K562 (cell line): ENCODE data around the gene KCNJ5. TPM values are rescaled to one million over a fixed set of nuclear protein-coding genes. Genes with fewer than 3 reads are reported as not detected.

Experiments
- ATAC-seq: fragments of 200-7000 bp; cut with Tn5 transposase; 3 replicates; pipeline ENCODE4 v1.9.1; 2020; ENCODE audit warnings: moderate library complexity
- BruUV-seq: library from RNA; stranded (reverse); fragments of 400-500 nt; replicated peaks from 2 replicates; lab custom pipeline; 2021; lab: Mats Ljungman, UMichigan
- CTCF ChIA-PET: fragments of 300-600 bp; formaldehyde crosslinking; extraction: SDS; loops from one replicate; lab custom pipeline; 2021; ENCODE audit warnings: low intra/inter-chr PET ratio; lab: Yijun Ruan, JAX
- POLR2A ChIA-PET: fragments of 300-600, 350-650 bp; sonication (Branson Sonifier 250); formaldehyde crosslinking; extraction: SDS; loops from one replicate; lab custom pipeline; 2021; ENCODE audit warnings: antibody characterized with exemption, inconsistent platforms; lab: Yijun Ruan, JAX
- DNase-seq, 4 experiments: peaks; one replicate each; pipeline versions ENCODE4 v3.0.0 to v3.0.0-alpha.2; 2011 to 2018; ENCODE audit warnings: low spot score in 3 of 4, mixed read lengths in 3 of 4; ENCODE audit errors: extremely low read depth in 1 of 4
- FAIRE-seq: peaks from 2 replicates; lab custom pipeline; 2011; peaks lifted over from hg19 to GRCh38; lab: Jason Lieb, UNC
- H2AFZ ChIP-seq: 2 replicates; pipeline ENCODE4 v1.6.0; 2011; ENCODE audit warnings: low read depth, low read length, control low read depth, inconsistent platforms
- H3K27ac ChIP-seq: fragments of 200-600 bp; 3 replicates; pipeline ENCODE4 v1.8.0; 2011; ENCODE audit warnings: low read depth, mild to moderate bottlenecking, control low read depth, inconsistent platforms, low read length, moderate library complexity, mixed read lengths; ENCODE audit errors: extremely low read depth
- H3K27me3 ChIP-seq, 2 experiments: fragments of 300-600 bp in 1 of 2; 2 replicates in 1 of 2; 3 replicates in 1 of 2; pipeline versions ENCODE4 v1.6.0 to v1.8.0; 2011; ENCODE audit warnings: inconsistent platforms in 2 of 2, low read length in 2 of 2, mild to moderate bottlenecking in 1 of 2, mixed read lengths in 1 of 2, moderate library complexity in 1 of 2; ENCODE audit not compliant: control insufficient read depth in 2 of 2, insufficient read depth in 2 of 2
- H3K36me3 ChIP-seq: fragments of 300-600 bp; 3 replicates; pipeline ENCODE4 v1.8.0; 2011; ENCODE audit warnings: mild to moderate bottlenecking, low read length, inconsistent platforms; ENCODE audit not compliant: control insufficient read depth, insufficient read depth
- H3K4me1 ChIP-seq, 2 experiments: fragments of 200-600 bp in 1 of 2; replicated peaks in 1 of 2; 2 replicates in 1 of 2; 3 replicates in 1 of 2; pipeline versions ENCODE4 v1.5.1 to v1.8.0; 2011; ENCODE audit warnings: inconsistent platforms in 2 of 2, low read length in 2 of 2, mild to moderate bottlenecking in 1 of 2, mixed read lengths in 1 of 2, moderate library complexity in 1 of 2; ENCODE audit not compliant: control insufficient read depth in 2 of 2, insufficient read depth in 2 of 2
- H3K4me2 ChIP-seq: 2 replicates; pipeline ENCODE4 v1.6.1; 2011; ENCODE audit warnings: low read length, control low read depth, inconsistent platforms, mixed read lengths; ENCODE audit not compliant: insufficient read depth
- H3K4me3 ChIP-seq: fragments of 200-600 bp; sonication (generic), shearing (Covaris generic); 2 replicates; pipeline ENCODE4 v1.5.1; 2016; ENCODE audit warnings: control low read depth, inconsistent platforms
- H3K79me2 ChIP-seq: fragments of 200-600 bp; 3 replicates; pipeline ENCODE4 v1.8.0; 2011; ENCODE audit warnings: low read length, inconsistent platforms; ENCODE audit not compliant: control insufficient read depth, insufficient read depth
- H3K9ac ChIP-seq, 2 experiments: 2 replicates each; pipeline versions ENCODE4 v1.6.0 to v1.6.1; 2011; ENCODE audit warnings: low read depth in 2 of 2, low read length in 2 of 2, control low read depth in 1 of 2, inconsistent platforms in 1 of 2, mild to moderate bottlenecking in 1 of 2, mixed read lengths in 1 of 2; ENCODE audit not compliant: insufficient read depth in 1 of 2
- H3K9me1 ChIP-seq: one replicate; pipeline ENCODE4 v1.6.0; 2011; ENCODE audit warnings: inconsistent platforms, mild to moderate bottlenecking, low read length, moderate library complexity; ENCODE audit not compliant: control insufficient read depth, insufficient read depth
- H3K9me3 ChIP-seq: replicated peaks from 2 replicates; pipeline ENCODE4 v1.5.1; 2011; ENCODE audit warnings: low read depth, low read length, inconsistent platforms; ENCODE audit not compliant: control insufficient read depth, insufficient read depth
- H4K20me1 ChIP-seq: replicated peaks from 2 replicates; pipeline ENCODE4 v1.6.1; 2011; ENCODE audit warnings: low read length, inconsistent platforms, mixed read lengths; ENCODE audit not compliant: control insufficient read depth, insufficient read depth
- CTCF ChIP-seq, 3 experiments: IDR thresholded peaks in 2 of 3; conservative IDR thresholded peaks in 1 of 3; 2 replicates each; pipeline ENCODE4 v1.5.1; 2011 to 2012; ENCODE audit warnings: low read length in 3 of 3, mild to moderate bottlenecking in 3 of 3, control low read depth in 2 of 3, improper control_type of control experiment in 1 of 3, inconsistent platforms in 1 of 3, low read depth in 1 of 3, mixed read lengths in 1 of 3, moderate library complexity in 1 of 3; ENCODE audit not compliant: insufficient read depth in 2 of 3
- CTCFL ChIP-seq: IDR thresholded peaks from 2 replicates; pipeline ENCODE4 v1.6.1; 2011; ENCODE audit warnings: borderline replicate concordance, low read depth, mild to moderate bottlenecking, moderate library complexity, low read length; ENCODE audit not compliant: insufficient read depth, poor library complexity, severe bottlenecking
- KLF16 ChIP-seq: IDR thresholded peaks from 2 replicates; pipeline ENCODE4 v1.6.1; 2016; ENCODE audit warnings: antibody characterized with exemption
- NRF1 ChIP-seq, 2 experiments: fragments of 450-650 bp; IDR thresholded peaks in 1 of 2; conservative IDR thresholded peaks in 1 of 2; 2 replicates each; pipeline ENCODE4 v1.6.1; 2014; ENCODE audit warnings: mild to moderate bottlenecking in 2 of 2
- RAD21 ChIP-seq, 2 experiments: fragments of 250-450 bp in 1 of 2; fragments of 450-650 bp in 1 of 2; sonication (Bioruptor Pico) in 1 of 2; formaldehyde crosslinking in 1 of 2; IDR thresholded peaks in 1 of 2; conservative IDR thresholded peaks in 1 of 2; 2 replicates each; pipeline versions ENCODE4 v1.4.0 to v1.8.0; 2020 to 2022; ENCODE audit warnings: mild to moderate bottlenecking in 2 of 2, moderate library complexity in 1 of 2
- RB1 ChIP-seq: fragments of 450-650 bp; IDR thresholded peaks from 2 replicates; pipeline ENCODE4 v1.6.1; 2017; ENCODE audit warnings: low read depth, mild to moderate bottlenecking
- ZFP91 ChIP-seq: sonication (generic); formaldehyde crosslinking; IDR thresholded peaks from 2 replicates; pipeline ENCODE4 v1.8.0; 2022; ENCODE audit warnings: mild to moderate bottlenecking, missing genetic modification reagents
- ZNF280B ChIP-seq: fragments of 250-450 bp; sonication (Bioruptor Pico); IDR thresholded peaks from 2 replicates; pipeline ENCODE4 v1.5.1; 2021; ENCODE audit warnings: mild to moderate bottlenecking
- ZNF584 ChIP-seq: fragments of 200-800 bp; sonication (Bioruptor generic); IDR thresholded peaks from 2 replicates; pipeline ENCODE4 v1.6.1; 2016; ENCODE audit warnings: low read depth, mild to moderate bottlenecking, missing genetic modification characterization, missing compliant biosample characterization
- WGBS: fragments of 100-300 bp; shearing (Covaris generic); methylation state at CpG from one replicate; pipeline ENCODE4 v1.1.6; 2016; ENCODE audit warnings: low coverage, mixed read lengths; ENCODE audit not compliant: insufficient coverage; ENCODE audit errors: missing lambda C conversion rate; 5-methylcytosine and 5-hydroxymethylcytosine counted together
- in situ Hi-C: fragments of 300-500 bp; cut with MboI; formaldehyde crosslinking; loops from 4 replicates; pipeline ENCODE4 v1.15.0; 2018; ENCODE audit warnings: inconsistent platforms, mixed read lengths
- intact Hi-C: fragments of 100-400 bp; cut with micrococcal nuclease; formaldehyde crosslinking; loops from 2 replicates; pipeline ENCODE4 v1.14.2; 2022
- polyA plus RNA-seq, 8 experiments: library from polyadenylated mRNA; depleted of rRNA in 4 of 8; stranded (reverse) in 5 of 8; unstranded in 3 of 8; fragments of >200 nt; fragmentation: Nextera tagmentation in 2 of 8; fragmentation: Illumina TruSeq in 1 of 8; extraction: Ambion mirVana in 2 of 8; extraction: Trizol in 1 of 8; gene quantifications; 2 replicates each; pipeline versions ENCODE4 v1.2.1 to v1.2.3, GENCODE V29; 2011 to 2014; ENCODE audit warnings: inconsistent platforms in 1 of 8, missing spikeins in 1 of 8
- total RNA-seq, 7 experiments: library from RNA; depleted of rRNA in 6 of 7; stranded (reverse); fragments of >200 nt in 6 of 7; fragmentation: Illumina TruSeq in 2 of 7; extraction: Trizol in 2 of 7; gene quantifications; 2 replicates each; pipeline versions ENCODE4 v1.2.1 to v1.2.3, GENCODE V29; 2011 to 2021; ENCODE audit warnings: low replicate concordance in 1 of 7

Gene KCNJ5
- total and polyA plus RNA-seq, 9 of the 15 experiments (the other 6 are each of a cell fraction or from before 2014, with no cell fraction given), result 0.04 TPM; not detected in 8

- H3K9ac ChIP-seq, result no peak overlapping the region
- no peaks in the 10 kb centered on the region for H4K20me1 ChIP-seq
- H3K4me1 ChIP-seq, result peaks cover 0 to 4% of the 10 kb centered on the region in 2 experiments; a peak in 2 of 5 replicates
- in situ Hi-C loops, result no loop called here
- H3K9me3 ChIP-seq, result no peaks in the 10 kb centered on the region
- no peak overlapping the region for H2AFZ ChIP-seq
- BruUV-seq, result no TSS peak
- H3K27ac ChIP-seq, result no peak overlapping the region
- no peaks in the 10 kb centered on the region for H3K9me1 ChIP-seq
- DNase-seq, result peak; percentile 61 to 74 (median 70)
- H3K27me3 ChIP-seq, result peaks cover 0 to 3% of the 10 kb centered on the region in 2 experiments; a peak in 1 of 5 replicates
- FAIRE-seq, result no peak
- H3K79me2 ChIP-seq, result no peaks in the 10 kb centered on the region
- CTCF ChIA-PET, result interaction anchor here (0.7 kb wide), 1 partner anchor 688 kb away, joined by 3 read pairs; no protein-coding TSS in a partner anchor
- no peak overlapping the region for H3K4me3 ChIP-seq
- intact Hi-C loops, result loop anchor here (5.0 kb wide), 1 partner anchor 688 kb away; no protein-coding TSS in a partner anchor
- H3K4me2 ChIP-seq, result no peak overlapping the region
- POLR2A ChIA-PET, result no interaction called here
- 5% methylated on average over 33 of the region's 33 CpGs for WGBS
- peak; percentile 99 for ATAC-seq
- H3K36me3 ChIP-seq, result no peaks in the 10 kb centered on the region
- TF ChIP-seq RB1 (0 out of 2 replicates have a peak, but pooled peaks have one; percentile 18), NRF1 (conservative IDR thresholded peaks at IDR 0.05 in 1 of 2, IDR thresholded peaks at IDR 0.05 in 1 of 2) (peak; percentile 38 to 51; a peak in 3 of 4 replicates), RAD21 (CRISPR knock-in tag; conservative IDR thresholded peaks at IDR 0.05 in 1 of 2, IDR thresholded peaks at IDR 0.05 in 1 of 2) (peak; percentile 50 to 65; a peak in 3 of 4 replicates), ZNF584 (CRISPR knock-in tag) (no peak), ZFP91 (CRISPR knock-in tag) (no peak), CTCF (IDR thresholded peaks at IDR 0.05 in 2 of 3, conservative IDR thresholded peaks at IDR 0.05 in 1 of 3; ENCODE audit: insufficient read depth in 2 of 3, low read depth in 1 of 3, low read length in 3 of 3) (peak; percentile 80 to 84 (median 81)), KLF16 (peak; percentile 28; the same call in 1 of the 2 replicates), ZNF280B (CRISPR knock-in tag) (no peak), CTCFL (peak; percentile 77)
Observed at GRCh38 chr11:128859563-128860441, 31.4 kb upstream of the KCNJ5 start.
